IMR-90 (cell line): ENCODE measurements around the gene BAIAP2L1.

ENCODE experiments used
- POLR2A ChIP-seq: IDR thresholded peaks from 2 replicates; pipeline ENCODE4 v1.6.1; 2012; ENCODE audit warnings: mild to moderate bottlenecking, low read depth, low read length
- TF ChIP-seq, protein P1 (sequence below): conservative IDR thresholded peaks from 2 replicates; pipeline ENCODE4 v1.5.1; 2012; ENCODE audit warnings: mild to moderate bottlenecking, low read depth, low read length, improper control_type of control experiment

DNA sequence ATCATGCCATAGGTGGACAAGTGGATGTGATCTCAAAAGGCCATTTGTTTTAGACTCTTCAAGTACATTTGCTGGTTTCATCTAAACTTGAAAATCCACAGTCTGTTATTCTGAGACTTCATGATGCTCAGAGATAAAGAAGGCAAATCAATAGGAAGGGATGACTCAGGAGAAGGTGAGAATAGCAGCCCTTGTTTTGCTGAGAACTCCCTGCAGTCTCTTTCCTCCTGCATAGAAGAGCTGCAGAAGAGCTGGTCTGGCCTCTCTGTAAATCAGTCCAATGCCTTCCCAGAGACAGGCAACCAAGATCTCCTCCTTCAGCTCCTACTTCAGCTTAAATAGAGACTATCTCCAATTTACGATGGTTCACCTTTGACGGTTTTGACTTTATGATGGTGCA is 4.0 kb upstream of the BAIAP2L1 start:
- TF ChIP-seq, protein P1, sequence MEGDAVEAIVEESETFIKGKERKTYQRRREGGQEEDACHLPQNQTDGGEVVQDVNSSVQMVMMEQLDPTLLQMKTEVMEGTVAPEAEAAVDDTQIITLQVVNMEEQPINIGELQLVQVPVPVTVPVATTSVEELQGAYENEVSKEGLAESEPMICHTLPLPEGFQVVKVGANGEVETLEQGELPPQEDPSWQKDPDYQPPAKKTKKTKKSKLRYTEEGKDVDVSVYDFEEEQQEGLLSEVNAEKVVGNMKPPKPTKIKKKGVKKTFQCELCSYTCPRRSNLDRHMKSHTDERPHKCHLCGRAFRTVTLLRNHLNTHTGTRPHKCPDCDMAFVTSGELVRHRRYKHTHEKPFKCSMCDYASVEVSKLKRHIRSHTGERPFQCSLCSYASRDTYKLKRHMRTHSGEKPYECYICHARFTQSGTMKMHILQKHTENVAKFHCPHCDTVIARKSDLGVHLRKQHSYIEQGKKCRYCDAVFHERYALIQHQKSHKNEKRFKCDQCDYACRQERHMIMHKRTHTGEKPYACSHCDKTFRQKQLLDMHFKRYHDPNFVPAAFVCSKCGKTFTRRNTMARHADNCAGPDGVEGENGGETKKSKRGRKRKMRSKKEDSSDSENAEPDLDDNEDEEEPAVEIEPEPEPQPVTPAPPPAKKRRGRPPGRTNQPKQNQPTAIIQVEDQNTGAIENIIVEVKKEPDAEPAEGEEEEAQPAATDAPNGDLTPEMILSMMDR, result no peak
- TF ChIP-seq POLR2A, result no peak
